ENCODE data around the gene GPNMB. TPM values are rescaled to one million over a fixed set of nuclear protein-coding genes. Genes with fewer than 3 reads are reported as not detected.

Gene GPNMB
- total and polyA plus RNA-seq, 10 of the 15 experiments (the other 5 are each of a cell fraction or from before 2014, with no cell fraction given): 5.9 to 22.3 (median 10.0) TPM

GRCh38 chr7:23273141-23273599 lies 26.6 kb downstream of the GPNMB start (continued):
- no peak for TF ChIP-seq EP300 (IDR thresholded peaks at IDR 0.05; ENCODE audit: borderline replicate concordance in 1 of 2, control insufficient read depth in 1 of 2, low read depth in 2 of 2, low read length in 2 of 2)
- TF ChIP-seq FOS (IDR thresholded peaks at IDR 0.05; ENCODE audit: borderline replicate concordance, extremely low read depth, insufficient read length): no peak
- TF ChIP-seq PBX3 (IDR thresholded peaks at IDR 0.05; ENCODE audit: insufficient replicate concordance, low read depth, low read length): no peak
- TF ChIP-seq MEF2B (IDR thresholded peaks at IDR 0.05; ENCODE audit: partially characterized antibody, poor library complexity, severe bottlenecking): peak; percentile 28
- no peak for TF ChIP-seq POLR2AphosphoS5 (IDR thresholded peaks at IDR 0.05; ENCODE audit: low read length)
- TF ChIP-seq ZSCAN29 (IDR thresholded peaks at IDR 0.05): no peak
- peak; percentile 67 for TF ChIP-seq RAD21 (IDR thresholded peaks at IDR 0.05; ENCODE audit: insufficient read depth, low read depth, low read length)
- TF ChIP-seq CREM (IDR thresholded peaks at IDR 0.05; ENCODE audit: low read depth): peak; percentile 74; the same call in 1 of the 2 replicates
- TF ChIP-seq, protein P1, sequence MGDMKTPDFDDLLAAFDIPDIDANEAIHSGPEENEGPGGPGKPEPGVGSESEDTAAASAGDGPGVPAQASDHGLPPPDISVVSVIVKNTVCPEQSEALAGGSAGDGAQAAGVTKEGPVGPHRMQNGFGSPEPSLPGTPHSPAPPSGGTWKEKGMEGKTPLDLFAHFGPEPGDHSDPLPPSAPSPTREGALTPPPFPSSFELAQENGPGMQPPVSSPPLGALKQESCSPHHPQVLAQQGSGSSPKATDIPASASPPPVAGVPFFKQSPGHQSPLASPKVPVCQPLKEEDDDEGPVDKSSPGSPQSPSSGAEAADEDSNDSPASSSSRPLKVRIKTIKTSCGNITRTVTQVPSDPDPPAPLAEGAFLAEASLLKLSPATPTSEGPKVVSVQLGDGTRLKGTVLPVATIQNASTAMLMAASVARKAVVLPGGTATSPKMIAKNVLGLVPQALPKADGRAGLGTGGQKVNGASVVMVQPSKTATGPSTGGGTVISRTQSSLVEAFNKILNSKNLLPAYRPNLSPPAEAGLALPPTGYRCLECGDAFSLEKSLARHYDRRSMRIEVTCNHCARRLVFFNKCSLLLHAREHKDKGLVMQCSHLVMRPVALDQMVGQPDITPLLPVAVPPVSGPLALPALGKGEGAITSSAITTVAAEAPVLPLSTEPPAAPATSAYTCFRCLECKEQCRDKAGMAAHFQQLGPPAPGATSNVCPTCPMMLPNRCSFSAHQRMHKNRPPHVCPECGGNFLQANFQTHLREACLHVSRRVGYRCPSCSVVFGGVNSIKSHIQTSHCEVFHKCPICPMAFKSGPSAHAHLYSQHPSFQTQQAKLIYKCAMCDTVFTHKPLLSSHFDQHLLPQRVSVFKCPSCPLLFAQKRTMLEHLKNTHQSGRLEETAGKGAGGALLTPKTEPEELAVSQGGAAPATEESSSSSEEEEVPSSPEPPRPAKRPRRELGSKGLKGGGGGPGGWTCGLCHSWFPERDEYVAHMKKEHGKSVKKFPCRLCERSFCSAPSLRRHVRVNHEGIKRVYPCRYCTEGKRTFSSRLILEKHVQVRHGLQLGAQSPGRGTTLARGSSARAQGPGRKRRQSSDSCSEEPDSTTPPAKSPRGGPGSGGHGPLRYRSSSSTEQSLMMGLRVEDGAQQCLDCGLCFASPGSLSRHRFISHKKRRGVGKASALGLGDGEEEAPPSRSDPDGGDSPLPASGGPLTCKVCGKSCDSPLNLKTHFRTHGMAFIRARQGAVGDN (IDR thresholded peaks at IDR 0.05): peak; percentile 64; the same call in 1 of the 2 replicates
- no peak; the same call in 1 of the 2 replicates for TF ChIP-seq ATF3 (IDR thresholded peaks at IDR 0.05; ENCODE audit: borderline replicate concordance, extremely low read depth, low read depth, low read length)
- TF ChIP-seq ZZZ3 (IDR thresholded peaks at IDR 0.05; ENCODE audit: control insufficient read depth, insufficient read length, low read depth): no peak
- TF ChIP-seq CBFB (IDR thresholded peaks at IDR 0.05; ENCODE audit: low read depth): no peak
- TF ChIP-seq MTA2 (IDR thresholded peaks at IDR 0.05; ENCODE audit: low read depth): peak; percentile 26; the same call in 1 of the 2 replicates
- no peak for TF ChIP-seq ZBTB33 (IDR thresholded peaks at IDR 0.05)
- no peak for TF ChIP-seq SP1 (IDR thresholded peaks at IDR 0.05; ENCODE audit: low read depth, low read length)
- TF ChIP-seq YBX1 (IDR thresholded peaks at IDR 0.05): no peak
- no peak for TF ChIP-seq MEF2A (IDR thresholded peaks at IDR 0.05; ENCODE audit: insufficient read depth, low read depth, low read length)
- TF ChIP-seq GABPA (IDR thresholded peaks at IDR 0.05; ENCODE audit: low read depth): no peak
- no peak for TF ChIP-seq WRNIP1 (IDR thresholded peaks at IDR 0.05; ENCODE audit: borderline replicate concordance, low read depth, low read length)
- no peak for TF ChIP-seq NR2C2 (IDR thresholded peaks at IDR 0.05; ENCODE audit: borderline replicate concordance, control insufficient read depth, insufficient read length, low read depth)
- TF ChIP-seq NR2C1 (IDR thresholded peaks at IDR 0.05): no peak
- no peak for TF ChIP-seq CHD4 (IDR thresholded peaks at IDR 0.05)
- no peak for TF ChIP-seq BMI1 (IDR thresholded peaks at IDR 0.05; ENCODE audit: borderline replicate concordance)
- TF ChIP-seq RBBP5 (conservative IDR thresholded peaks at IDR 0.05): no peak
- no peak for TF ChIP-seq TCF7 (IDR thresholded peaks at IDR 0.05; ENCODE audit: borderline replicate concordance)
- peak; percentile 78 for TF ChIP-seq RUNX3 (IDR thresholded peaks at IDR 0.05; ENCODE audit: low read length)

Measured in GM12878 (cell line).